ENCODE results near the gene PIK3C2A.

DNA sequence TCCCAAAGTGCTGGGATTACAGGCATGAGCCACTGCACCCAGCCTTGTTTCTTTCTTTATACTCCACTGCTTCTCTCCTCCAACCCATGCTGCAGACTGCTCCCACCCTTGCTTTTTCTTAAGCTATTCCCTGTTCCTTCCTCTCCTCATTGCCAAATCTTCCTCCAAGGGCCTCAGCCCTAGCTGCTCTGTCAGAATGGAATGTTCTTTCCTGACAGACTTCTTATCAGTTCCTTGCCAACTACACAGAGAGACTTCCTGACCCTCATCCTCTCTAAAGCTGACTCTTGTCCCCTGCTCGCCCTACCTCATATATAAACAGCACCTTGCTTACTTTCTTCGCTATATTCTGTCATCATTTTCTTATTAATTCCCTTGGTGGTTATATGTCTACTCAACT, 16.9 kb upstream of the PIK3C2A start:
- TF ChIP-seq, protein P1, sequence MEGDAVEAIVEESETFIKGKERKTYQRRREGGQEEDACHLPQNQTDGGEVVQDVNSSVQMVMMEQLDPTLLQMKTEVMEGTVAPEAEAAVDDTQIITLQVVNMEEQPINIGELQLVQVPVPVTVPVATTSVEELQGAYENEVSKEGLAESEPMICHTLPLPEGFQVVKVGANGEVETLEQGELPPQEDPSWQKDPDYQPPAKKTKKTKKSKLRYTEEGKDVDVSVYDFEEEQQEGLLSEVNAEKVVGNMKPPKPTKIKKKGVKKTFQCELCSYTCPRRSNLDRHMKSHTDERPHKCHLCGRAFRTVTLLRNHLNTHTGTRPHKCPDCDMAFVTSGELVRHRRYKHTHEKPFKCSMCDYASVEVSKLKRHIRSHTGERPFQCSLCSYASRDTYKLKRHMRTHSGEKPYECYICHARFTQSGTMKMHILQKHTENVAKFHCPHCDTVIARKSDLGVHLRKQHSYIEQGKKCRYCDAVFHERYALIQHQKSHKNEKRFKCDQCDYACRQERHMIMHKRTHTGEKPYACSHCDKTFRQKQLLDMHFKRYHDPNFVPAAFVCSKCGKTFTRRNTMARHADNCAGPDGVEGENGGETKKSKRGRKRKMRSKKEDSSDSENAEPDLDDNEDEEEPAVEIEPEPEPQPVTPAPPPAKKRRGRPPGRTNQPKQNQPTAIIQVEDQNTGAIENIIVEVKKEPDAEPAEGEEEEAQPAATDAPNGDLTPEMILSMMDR (IDR thresholded peaks at IDR 0.05): no peak
- TF ChIP-seq EP300 (IDR thresholded peaks at IDR 0.05) (no peak), POLR2A (IDR thresholded peaks at IDR 0.05) (no peak)

Data from sigmoid colon (tissue), 4 donors.